Fibroblast of skin of abdomen (primary cell): Measurements from ENCODE around the gene GJC2. TPM values are rescaled to one million over a fixed set of nuclear protein-coding genes. Genes with fewer than 3 reads are reported as not detected.
"Not testable (repeated sequence)": the region's sequence is repeated elsewhere in the genome, so short reads cannot be mapped to it uniquely, and the experiment has no call there.

Experiments used
- DNase-seq: peaks from one replicate; pipeline ENCODE4 v3.0.0-alpha.2; 2013
- polyA plus RNA-seq, 2 experiments: library from polyadenylated mRNA; unstranded; fragments of 120-200 nt; gene quantifications; one replicate each; pipeline ENCODE4 v1.2.1, GENCODE V29; 2013; ENCODE audit not compliant: insufficient read length in 2 of 2

GJC2 gene
- polyA plus RNA-seq (2013, experiment 1 of 2; ENCODE audit: insufficient read length), result 1.0 TPM
- 0.98 TPM for polyA plus RNA-seq (2013, experiment 2 of 2; ENCODE audit: insufficient read length)

GRCh38 chr1:228149406-228150119 lies at the start of gene GJC2:
Gene GJC2 (plus strand): TSS chr1:228149930. CDS start chr1:228157759, 7,829 bp downstream.
- no peak for DNase-seq

DNA sequence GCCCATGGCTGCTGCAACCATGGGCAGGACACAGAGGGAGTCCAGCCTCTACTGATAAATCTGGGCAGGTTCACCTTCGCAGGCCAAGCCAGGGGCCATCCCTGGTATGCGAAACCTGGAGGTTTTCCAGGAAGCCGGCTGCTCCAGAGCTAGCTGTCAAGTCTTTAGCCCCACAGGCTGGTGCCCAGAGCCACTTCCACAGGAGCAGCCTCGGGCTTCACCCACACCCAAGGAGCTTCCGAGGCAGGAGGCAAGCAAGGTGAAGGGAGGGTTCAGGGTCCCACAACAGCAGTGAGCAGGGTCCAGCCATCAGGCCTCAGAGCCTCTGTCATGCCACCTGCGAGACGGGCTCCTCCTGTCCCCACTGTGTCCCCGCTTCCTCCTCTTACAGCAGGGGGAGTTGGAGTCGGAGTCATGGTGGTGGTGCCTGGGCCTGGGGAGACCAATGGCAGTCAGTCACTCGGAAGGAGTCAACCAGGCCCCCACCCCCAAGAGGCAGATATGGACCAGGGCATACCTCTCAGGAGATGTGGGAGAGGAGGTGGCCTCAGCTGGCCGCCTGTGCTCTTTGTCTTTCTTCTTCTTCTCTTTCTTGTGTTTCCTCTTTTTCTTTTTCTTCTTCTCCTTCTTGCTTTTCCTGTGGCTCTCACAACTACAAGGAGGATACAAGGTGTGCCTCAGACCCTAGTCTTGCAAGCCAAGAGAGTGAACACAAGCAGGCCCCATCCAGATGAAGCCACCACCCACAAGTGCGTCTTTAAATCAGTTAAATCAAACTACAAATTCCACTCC lies 48.7 kb upstream of the GJC2 start:
- DNase-seq, result no peak

DNA sequence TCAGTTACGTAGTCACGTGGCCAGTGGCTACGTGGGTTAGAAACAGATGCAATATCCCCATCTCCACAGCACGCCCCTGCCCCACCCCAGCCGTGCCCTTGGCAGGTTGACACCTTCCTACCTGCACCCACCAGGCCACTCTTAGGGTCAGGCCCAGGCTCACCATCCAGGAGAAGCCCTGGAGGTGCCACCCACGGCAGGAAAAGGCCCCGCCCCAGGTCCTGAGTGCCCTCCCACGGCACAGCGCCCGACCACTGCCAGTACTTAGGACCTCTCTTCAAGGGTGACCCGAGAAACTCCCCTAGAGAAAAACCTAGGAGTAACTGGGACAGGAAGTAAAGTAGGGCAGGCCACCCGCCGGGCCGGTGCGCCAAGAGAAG lies 48.1 kb upstream of the GJC2 start:
- no peak for DNase-seq

DNA sequence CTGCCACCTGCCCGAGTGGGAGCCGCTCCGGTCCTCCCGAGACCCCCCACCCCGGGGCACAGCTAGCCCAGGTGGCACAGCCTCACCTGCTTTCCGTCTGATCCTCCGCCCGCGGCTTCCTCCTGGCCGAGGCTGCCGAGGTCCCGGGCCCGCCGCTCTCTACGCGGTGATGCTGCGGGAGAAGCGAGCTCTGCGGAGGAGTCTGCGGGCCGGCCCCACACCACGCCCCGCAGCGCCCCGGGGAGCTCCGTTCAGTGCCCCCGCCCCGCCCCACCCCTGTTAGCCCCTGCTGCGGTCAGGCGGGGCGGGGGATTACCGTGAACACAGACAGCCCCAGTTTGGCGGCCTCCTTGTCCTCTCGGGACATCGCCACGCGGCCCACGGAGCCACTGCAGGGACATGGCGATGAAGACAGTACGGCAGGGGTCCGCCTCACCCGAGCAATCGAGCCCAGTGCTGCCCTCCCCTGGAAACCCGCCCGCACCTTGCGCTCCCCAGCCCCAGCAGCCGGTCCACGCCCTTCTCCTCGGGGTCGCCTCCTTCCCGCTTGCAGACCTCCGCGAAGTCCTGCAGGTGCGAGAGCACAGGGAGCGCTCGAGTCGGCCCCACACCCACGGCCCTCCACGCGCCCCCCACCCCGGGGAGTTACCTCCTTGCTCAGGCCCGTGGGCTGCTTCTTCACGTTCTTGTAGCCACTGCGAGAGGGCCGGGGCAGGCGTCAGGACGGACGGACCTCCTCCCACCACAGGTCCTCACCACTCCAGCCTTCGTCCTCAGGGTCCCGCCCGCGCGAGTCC lies 47.5 kb upstream of the GJC2 start:
- no peak for DNase-seq

GRCh38 chr1:228102791-228103620 lies 46.7 kb upstream of the GJC2 start, which contains the start of gene C1orf35:
Gene C1orf35 (minus strand): TSS chr1:228103325. CDS start chr1:228103227, 98 bp downstream.
- peak; percentile 92 for DNase-seq

- no peak for DNase-seq
Measured at GRCh38 chr1:228104526-228105269, 45.0 kb upstream of the GJC2 start.

GRCh38 chr1:228105270-228105995 lies 44.3 kb upstream of the GJC2 start:
- no peak for DNase-seq

GRCh38 chr1:228105996-228106799 lies 43.5 kb upstream of the GJC2 start:
- no peak for DNase-seq

GRCh38 chr1:228106800-228107054 lies 43.0 kb upstream of the GJC2 start:
- DNase-seq, result no peak

- DNase-seq, result no peak
Measured at GRCh38 chr1:228107636-228108035, 42.1 kb upstream of the GJC2 start.

DNA sequence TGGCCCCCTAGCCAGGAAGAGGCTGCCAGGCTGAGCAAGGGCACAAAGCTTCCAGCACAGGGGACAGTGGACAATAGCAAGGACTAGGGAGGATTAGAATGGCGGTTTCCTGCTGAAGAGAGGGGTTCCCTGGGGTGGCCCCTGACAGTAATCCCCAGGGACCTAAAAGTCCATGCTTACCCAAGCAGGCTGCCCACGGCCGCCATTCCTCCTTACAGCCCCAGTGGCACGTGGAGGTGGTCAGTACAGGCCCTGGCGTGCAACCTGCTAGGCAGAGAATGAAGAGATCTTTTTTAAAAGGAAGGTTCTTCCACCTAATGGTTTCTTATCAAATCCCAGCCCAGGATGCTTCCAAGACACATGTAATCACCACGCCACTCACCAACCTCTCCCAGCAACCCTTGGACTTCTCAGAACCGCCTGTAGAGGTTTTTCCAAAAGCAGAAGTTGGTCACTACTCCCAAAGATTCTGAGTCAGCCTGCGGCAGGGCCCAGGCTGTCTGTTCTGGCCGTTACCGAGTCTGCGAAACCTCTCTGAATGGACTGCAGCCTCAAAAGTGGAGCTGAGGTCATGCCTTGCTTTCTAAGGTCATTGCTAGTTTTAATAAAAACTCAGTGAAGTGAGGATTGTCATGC lies 41.6 kb upstream of the GJC2 start:
- no peak for DNase-seq

- no peak for DNase-seq
Measured at GRCh38 chr1:228108742-228109072, 41.0 kb upstream of the GJC2 start.

DNA sequence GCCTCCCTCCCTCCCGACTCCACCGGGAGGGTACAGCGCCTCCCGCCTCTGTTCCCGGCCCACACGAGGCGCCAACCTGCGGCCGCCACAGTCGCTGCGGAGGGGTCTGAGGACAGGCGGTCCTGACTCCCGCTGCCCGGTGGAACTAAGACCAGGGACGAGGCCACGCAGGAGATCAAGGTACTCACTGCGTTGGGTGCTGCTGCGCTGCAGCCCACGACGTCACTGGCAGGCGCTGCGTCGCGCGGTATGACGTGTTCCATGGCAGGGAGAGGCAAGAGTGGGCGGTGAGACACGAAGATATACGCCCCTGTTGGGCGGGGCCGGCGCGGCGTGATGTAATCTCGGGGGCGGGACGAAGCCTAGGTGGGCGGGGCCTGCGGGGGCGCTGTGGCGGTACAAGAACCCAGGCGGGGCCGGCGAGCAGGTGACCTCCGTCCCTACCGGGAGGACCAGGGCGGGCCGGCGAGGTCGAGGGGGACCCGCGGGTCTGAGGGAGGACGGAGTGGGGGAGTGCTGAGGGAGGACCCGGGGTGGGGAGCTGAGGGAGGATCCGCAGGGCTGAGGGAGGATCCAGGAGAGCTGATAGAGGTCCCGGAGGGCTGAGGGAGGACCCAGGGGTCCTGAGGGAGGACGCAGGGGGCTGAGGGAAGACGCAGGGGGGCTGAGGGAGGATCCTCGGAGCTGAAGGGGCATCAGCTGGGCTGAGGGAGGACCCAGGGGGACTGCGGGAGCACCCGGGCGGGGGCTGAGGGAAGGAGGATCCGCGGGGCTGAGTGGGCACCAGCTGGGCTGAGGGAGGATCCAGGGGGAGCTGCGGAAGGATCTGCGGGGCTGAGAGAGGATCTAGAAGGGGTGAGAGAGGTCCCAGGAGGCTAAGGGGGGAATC lies 40.4 kb upstream of the GJC2 start, which contains the start of gene MRPL55:
Gene MRPL55, minus strand, starts transcription at position 227 of the 889 bp plus-strand sequence. CDS start 1,039 bp downstream, outside the sequence.
- peak; percentile 96 for DNase-seq

- no peak for DNase-seq
Measured at GRCh38 chr1:228109962-228110488, 39.7 kb upstream of the GJC2 start.

GRCh38 chr1:228110556-228110955 lies 39.2 kb upstream of the GJC2 start:
- no peak for DNase-seq

- not testable (repeated sequence) for DNase-seq
Measured at GRCh38 chr1:228111315-228111714, 38.4 kb upstream of the GJC2 start.

DNA sequence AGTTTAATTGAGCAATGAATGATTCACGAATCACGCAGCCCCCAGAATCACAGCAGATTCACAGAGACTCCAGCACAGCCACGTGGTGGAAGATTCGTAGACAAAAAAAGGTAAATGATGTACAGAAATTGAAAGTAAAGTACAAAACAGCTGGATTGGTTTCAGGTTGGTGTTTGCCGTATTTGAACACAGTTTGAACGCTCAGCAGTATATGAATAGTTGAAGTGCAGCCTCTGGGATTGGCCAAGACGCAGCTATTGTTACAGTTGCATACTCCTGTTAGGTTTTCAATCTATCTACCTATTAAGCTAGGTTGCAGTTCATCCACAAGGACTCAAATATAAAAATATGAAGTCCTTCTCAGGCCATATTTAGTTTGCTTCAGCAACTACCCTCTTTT lies 37.6 kb upstream of the GJC2 start:
- DNase-seq, result no peak

GRCh38 chr1:228112617-228113016 lies 37.1 kb upstream of the GJC2 start:
- no peak for DNase-seq
